K562 (cell line): Measurements from ENCODE around the gene TBX19. TPM values are rescaled to one million over a fixed set of nuclear protein-coding genes. Genes with fewer than 3 reads are reported as not detected.
A peak's percentile ranks its signal among the peaks of the same experiment; 100 is the strongest.

Experiments used
- polyA plus RNA-seq, 8 experiments: library from polyadenylated mRNA; depleted of rRNA in 4 of 8; stranded (reverse) in 5 of 8; unstranded in 3 of 8; fragments of >200 nt; fragmentation: Nextera tagmentation in 2 of 8; fragmentation: Illumina TruSeq in 1 of 8; extraction: Ambion mirVana in 2 of 8; extraction: Trizol in 1 of 8; gene quantifications; 2 replicates each; pipeline versions ENCODE4 v1.2.1 to v1.2.3, GENCODE V29; 2011 to 2014; ENCODE audit warnings: inconsistent platforms in 1 of 8, missing spikeins in 1 of 8
- total RNA-seq, 7 experiments: library from RNA; depleted of rRNA in 6 of 7; stranded (reverse); fragments of >200 nt in 6 of 7; fragmentation: Illumina TruSeq in 2 of 7; extraction: Trizol in 2 of 7; gene quantifications; 2 replicates each; pipeline versions ENCODE4 v1.2.1 to v1.2.3, GENCODE V29; 2011 to 2021; ENCODE audit warnings: low replicate concordance in 1 of 7
- TF ChIP-seq, protein P1 (sequence below): fragments of 200-800 bp; sonication (Bioruptor generic); IDR thresholded peaks from 2 replicates; pipeline ENCODE4 v1.6.1; 2017; ENCODE audit warnings: missing genetic modification characterization, missing compliant biosample characterization
- TF ChIP-seq, protein P2 (sequence below): fragments of 250-450 bp; sonication (Bioruptor Pico); IDR thresholded peaks from 2 replicates; pipeline ENCODE4 v1.5.0; 2022; ENCODE audit warnings: mild to moderate bottlenecking
- TF ChIP-seq, protein P3 (sequence below): fragments of 450-650 bp; IDR thresholded peaks from 2 replicates; pipeline ENCODE4 v1.6.1; 2018; ENCODE audit not compliant: partially characterized antibody
- TF ChIP-seq, protein P4 (sequence below): sonication (generic); formaldehyde crosslinking; IDR thresholded peaks from 2 replicates; pipeline ENCODE4 v1.8.0; 2022; ENCODE audit warnings: mild to moderate bottlenecking, missing genetic modification reagents
- TF ChIP-seq, protein P5 (sequence below), 2 experiments: fragments of 200-800 bp in 1 of 2; sonication (Bioruptor generic) in 1 of 2; sonication (generic) in 1 of 2; formaldehyde crosslinking in 1 of 2; IDR thresholded peaks in 1 of 2; conservative IDR thresholded peaks in 1 of 2; 2 replicates each; pipeline versions ENCODE4 v1.5.0 to v1.6.1; 2016 to 2020; ENCODE audit warnings: missing compliant biosample characterization in 1 of 2, missing genetic modification characterization in 1 of 2, missing genetic modification reagents in 1 of 2
- TF ChIP-seq, protein P6 (sequence below): fragments of 450-650 bp; IDR thresholded peaks from 2 replicates; pipeline ENCODE4 v1.7.0; 2016; ENCODE audit warnings: borderline replicate concordance

The TBX19 gene
- total and polyA plus RNA-seq, 9 of the 15 experiments (the other 6 are each of a cell fraction or from before 2014, with no cell fraction given) = 0.32 to 3.1 (median 0.95) TPM

DNA sequence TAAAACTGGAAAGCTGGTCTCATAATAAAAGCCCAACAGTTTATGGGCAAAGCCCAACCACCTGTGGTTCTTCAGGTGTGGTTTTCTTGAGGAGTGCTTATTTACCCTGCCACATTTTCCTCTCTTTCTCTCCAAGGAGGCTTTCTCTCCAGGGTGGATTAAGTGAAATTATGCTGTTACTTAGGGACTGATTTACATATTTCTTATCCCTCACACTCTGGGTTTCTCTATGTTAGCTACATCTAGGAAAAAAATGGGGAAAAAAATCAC is 4.8 kb downstream of the TBX19 start (continued):
- TF ChIP-seq, protein P1, sequence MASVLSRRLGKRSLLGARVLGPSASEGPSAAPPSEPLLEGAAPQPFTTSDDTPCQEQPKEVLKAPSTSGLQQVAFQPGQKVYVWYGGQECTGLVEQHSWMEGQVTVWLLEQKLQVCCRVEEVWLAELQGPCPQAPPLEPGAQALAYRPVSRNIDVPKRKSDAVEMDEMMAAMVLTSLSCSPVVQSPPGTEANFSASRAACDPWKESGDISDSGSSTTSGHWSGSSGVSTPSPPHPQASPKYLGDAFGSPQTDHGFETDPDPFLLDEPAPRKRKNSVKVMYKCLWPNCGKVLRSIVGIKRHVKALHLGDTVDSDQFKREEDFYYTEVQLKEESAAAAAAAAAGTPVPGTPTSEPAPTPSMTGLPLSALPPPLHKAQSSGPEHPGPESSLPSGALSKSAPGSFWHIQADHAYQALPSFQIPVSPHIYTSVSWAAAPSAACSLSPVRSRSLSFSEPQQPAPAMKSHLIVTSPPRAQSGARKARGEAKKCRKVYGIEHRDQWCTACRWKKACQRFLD = no peak
- TF ChIP-seq, protein P2, sequence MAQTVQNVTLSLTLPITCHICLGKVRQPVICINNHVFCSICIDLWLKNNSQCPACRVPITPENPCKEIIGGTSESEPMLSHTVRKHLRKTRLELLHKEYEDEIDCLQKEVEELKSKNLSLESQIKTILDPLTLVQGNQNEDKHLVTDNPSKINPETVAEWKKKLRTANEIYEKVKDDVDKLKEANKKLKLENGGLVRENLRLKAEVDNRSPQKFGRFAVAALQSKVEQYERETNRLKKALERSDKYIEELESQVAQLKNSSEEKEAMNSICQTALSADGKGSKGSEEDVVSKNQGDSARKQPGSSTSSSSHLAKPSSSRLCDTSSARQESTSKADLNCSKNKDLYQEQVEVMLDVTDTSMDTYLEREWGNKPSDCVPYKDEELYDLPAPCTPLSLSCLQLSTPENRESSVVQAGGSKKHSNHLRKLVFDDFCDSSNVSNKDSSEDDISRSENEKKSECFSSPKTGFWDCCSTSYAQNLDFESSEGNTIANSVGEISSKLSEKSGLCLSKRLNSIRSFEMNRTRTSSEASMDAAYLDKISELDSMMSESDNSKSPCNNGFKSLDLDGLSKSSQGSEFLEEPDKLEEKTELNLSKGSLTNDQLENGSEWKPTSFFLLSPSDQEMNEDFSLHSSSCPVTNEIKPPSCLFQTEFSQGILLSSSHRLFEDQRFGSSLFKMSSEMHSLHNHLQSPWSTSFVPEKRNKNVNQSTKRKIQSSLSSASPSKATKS (CRISPR knock-in tag) = no peak
- TF ChIP-seq, protein P3, sequence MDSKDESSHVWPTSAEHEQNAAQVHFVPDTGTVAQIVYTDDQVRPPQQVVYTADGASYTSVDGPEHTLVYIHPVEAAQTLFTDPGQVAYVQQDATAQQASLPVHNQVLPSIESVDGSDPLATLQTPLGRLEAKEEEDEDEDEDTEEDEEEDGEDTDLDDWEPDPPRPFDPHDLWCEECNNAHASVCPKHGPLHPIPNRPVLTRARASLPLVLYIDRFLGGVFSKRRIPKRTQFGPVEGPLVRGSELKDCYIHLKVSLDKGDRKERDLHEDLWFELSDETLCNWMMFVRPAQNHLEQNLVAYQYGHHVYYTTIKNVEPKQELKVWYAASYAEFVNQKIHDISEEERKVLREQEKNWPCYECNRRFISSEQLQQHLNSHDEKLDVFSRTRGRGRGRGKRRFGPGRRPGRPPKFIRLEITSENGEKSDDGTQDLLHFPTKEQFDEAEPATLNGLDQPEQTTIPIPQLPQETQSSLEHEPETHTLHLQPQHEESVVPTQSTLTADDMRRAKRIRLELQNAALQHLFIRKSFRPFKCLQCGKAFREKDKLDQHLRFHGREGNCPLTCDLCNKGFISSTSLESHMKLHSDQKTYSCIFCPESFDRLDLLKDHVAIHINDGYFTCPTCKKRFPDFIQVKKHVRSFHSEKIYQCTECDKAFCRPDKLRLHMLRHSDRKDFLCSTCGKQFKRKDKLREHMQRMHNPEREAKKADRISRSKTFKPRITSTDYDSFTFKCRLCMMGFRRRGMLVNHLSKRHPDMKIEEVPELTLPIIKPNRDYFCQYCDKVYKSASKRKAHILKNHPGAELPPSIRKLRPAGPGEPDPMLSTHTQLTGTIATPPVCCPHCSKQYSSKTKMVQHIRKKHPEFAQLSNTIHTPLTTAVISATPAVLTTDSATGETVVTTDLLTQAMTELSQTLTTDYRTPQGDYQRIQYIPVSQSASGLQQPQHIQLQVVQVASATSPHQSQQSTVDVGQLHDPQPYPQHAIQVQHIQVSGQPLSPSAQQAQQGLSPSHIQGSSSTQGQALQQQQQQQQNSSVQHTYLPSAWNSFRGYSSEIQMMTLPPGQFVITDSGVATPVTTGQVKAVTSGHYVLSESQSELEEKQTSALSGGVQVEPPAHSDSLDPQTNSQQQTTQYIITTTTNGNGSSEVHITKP = no peak
- TF ChIP-seq, protein P4, sequence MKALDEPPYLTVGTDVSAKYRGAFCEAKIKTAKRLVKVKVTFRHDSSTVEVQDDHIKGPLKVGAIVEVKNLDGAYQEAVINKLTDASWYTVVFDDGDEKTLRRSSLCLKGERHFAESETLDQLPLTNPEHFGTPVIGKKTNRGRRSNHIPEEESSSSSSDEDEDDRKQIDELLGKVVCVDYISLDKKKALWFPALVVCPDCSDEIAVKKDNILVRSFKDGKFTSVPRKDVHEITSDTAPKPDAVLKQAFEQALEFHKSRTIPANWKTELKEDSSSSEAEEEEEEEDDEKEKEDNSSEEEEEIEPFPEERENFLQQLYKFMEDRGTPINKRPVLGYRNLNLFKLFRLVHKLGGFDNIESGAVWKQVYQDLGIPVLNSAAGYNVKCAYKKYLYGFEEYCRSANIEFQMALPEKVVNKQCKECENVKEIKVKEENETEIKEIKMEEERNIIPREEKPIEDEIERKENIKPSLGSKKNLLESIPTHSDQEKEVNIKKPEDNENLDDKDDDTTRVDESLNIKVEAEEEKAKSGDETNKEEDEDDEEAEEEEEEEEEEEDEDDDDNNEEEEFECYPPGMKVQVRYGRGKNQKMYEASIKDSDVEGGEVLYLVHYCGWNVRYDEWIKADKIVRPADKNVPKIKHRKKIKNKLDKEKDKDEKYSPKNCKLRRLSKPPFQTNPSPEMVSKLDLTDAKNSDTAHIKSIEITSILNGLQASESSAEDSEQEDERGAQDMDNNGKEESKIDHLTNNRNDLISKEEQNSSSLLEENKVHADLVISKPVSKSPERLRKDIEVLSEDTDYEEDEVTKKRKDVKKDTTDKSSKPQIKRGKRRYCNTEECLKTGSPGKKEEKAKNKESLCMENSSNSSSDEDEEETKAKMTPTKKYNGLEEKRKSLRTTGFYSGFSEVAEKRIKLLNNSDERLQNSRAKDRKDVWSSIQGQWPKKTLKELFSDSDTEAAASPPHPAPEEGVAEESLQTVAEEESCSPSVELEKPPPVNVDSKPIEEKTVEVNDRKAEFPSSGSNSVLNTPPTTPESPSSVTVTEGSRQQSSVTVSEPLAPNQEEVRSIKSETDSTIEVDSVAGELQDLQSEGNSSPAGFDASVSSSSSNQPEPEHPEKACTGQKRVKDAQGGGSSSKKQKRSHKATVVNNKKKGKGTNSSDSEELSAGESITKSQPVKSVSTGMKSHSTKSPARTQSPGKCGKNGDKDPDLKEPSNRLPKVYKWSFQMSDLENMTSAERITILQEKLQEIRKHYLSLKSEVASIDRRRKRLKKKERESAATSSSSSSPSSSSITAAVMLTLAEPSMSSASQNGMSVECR (CRISPR knock-in tag) = 0 out of 2 replicates have a peak, but pooled peaks have one; percentile 33
- TF ChIP-seq, protein P5, sequence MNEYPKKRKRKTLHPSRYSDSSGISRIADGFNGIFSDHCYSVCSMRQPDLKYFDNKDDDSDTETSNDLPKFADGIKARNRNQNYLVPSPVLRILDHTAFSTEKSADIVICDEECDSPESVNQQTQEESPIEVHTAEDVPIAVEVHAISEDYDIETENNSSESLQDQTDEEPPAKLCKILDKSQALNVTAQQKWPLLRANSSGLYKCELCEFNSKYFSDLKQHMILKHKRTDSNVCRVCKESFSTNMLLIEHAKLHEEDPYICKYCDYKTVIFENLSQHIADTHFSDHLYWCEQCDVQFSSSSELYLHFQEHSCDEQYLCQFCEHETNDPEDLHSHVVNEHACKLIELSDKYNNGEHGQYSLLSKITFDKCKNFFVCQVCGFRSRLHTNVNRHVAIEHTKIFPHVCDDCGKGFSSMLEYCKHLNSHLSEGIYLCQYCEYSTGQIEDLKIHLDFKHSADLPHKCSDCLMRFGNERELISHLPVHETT (CRISPR knock-in tag; conservative IDR thresholded peaks at IDR 0.05 in 1 of 2, IDR thresholded peaks at IDR 0.05 in 1 of 2) = no peak
- TF ChIP-seq, protein P6, sequence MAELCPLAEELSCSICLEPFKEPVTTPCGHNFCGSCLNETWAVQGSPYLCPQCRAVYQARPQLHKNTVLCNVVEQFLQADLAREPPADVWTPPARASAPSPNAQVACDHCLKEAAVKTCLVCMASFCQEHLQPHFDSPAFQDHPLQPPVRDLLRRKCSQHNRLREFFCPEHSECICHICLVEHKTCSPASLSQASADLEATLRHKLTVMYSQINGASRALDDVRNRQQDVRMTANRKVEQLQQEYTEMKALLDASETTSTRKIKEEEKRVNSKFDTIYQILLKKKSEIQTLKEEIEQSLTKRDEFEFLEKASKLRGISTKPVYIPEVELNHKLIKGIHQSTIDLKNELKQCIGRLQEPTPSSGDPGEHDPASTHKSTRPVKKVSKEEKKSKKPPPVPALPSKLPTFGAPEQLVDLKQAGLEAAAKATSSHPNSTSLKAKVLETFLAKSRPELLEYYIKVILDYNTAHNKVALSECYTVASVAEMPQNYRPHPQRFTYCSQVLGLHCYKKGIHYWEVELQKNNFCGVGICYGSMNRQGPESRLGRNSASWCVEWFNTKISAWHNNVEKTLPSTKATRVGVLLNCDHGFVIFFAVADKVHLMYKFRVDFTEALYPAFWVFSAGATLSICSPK = peak; percentile 99
